Keratinocyte (primary cell): Measurements from ENCODE around the gene MARK1. TPM values are rescaled to one million over a fixed set of nuclear protein-coding genes. Genes with fewer than 3 reads are reported as not detected.

Experiments
- DNase-seq: peaks from one replicate; pipeline ENCODE4 v3.0.0-alpha.2; 2011; ENCODE audit warnings: low read depth, missing footprints, low spot score
- FAIRE-seq: peaks from 2 replicates; lab custom pipeline; 2011; peaks lifted over from hg19 to GRCh38; lab: Jason Lieb, UNC
- H2AFZ ChIP-seq: 2 replicates; pipeline ENCODE4 v1.6.0; 2012; ENCODE audit warnings: low read length, control low read depth, inconsistent platforms; ENCODE audit not compliant: control insufficient read depth
- H3K27ac ChIP-seq: 2 replicates; pipeline ENCODE4 v1.5.1; 2011; ENCODE audit warnings: low read length; ENCODE audit not compliant: control insufficient read depth, insufficient read depth
- H3K27me3 ChIP-seq: 3 replicates; pipeline ENCODE4 v1.6.0; 2011; ENCODE audit warnings: low read length; ENCODE audit not compliant: control insufficient read depth, insufficient read depth; ENCODE audit errors: extremely low read depth
- H3K36me3 ChIP-seq, 2 experiments: 2 replicates in 1 of 2; 3 replicates in 1 of 2; pipeline ENCODE4 v1.5.1; 2011; ENCODE audit warnings: low read length in 2 of 2, mild to moderate bottlenecking in 1 of 2; ENCODE audit not compliant: control insufficient read depth in 2 of 2, insufficient read depth in 2 of 2; ENCODE audit errors: extremely low read depth in 1 of 2
- H3K4me1 ChIP-seq: 3 replicates; pipeline ENCODE4 v1.5.1; 2011; ENCODE audit warnings: low read length; ENCODE audit not compliant: control insufficient read depth, insufficient read depth; ENCODE audit errors: extremely low read depth
- H3K4me2 ChIP-seq: 3 replicates; pipeline ENCODE4 v1.6.0; 2011; ENCODE audit warnings: low read depth, low read length; ENCODE audit not compliant: control insufficient read depth, insufficient read depth; ENCODE audit errors: extremely low read depth
- H3K4me3 ChIP-seq, 3 experiments: fragments of 200-600 bp in 1 of 3; sonication (generic) in 1 of 3; 2 replicates in 2 of 3; 3 replicates in 1 of 3; pipeline ENCODE4 v1.5.1; 2011 to 2016; ENCODE audit warnings: low read length in 3 of 3, mild to moderate bottlenecking in 3 of 3, control low read depth in 2 of 3, inconsistent platforms in 1 of 3, low read depth in 1 of 3, mixed read lengths in 1 of 3, mixed run types in 1 of 3, moderate library complexity in 1 of 3; ENCODE audit not compliant: control insufficient read depth in 2 of 3, insufficient read depth in 2 of 3; ENCODE audit errors: extremely low read depth in 1 of 3
- H3K79me2 ChIP-seq: 2 replicates; pipeline ENCODE4 v1.6.0; 2012; ENCODE audit warnings: low read length; ENCODE audit not compliant: control insufficient read depth, insufficient read depth
- H3K9ac ChIP-seq: 3 replicates; pipeline ENCODE4 v1.6.0; 2011; ENCODE audit warnings: low read length; ENCODE audit not compliant: control insufficient read depth, insufficient read depth; ENCODE audit errors: extremely low read depth
- H3K9me1 ChIP-seq: 3 replicates; pipeline ENCODE4 v1.6.0; 2011; ENCODE audit warnings: low read length; ENCODE audit not compliant: control insufficient read depth, insufficient read depth; ENCODE audit errors: extremely low read depth
- H3K9me3 ChIP-seq: 2 replicates; pipeline ENCODE4 v1.5.1; 2012; ENCODE audit warnings: low read depth, low read length; ENCODE audit not compliant: control insufficient read depth
- H4K20me1 ChIP-seq: 3 replicates; pipeline ENCODE4 v1.6.0; 2011; ENCODE audit warnings: low read length; ENCODE audit not compliant: control insufficient read depth, insufficient read depth; ENCODE audit errors: extremely low read depth
- CTCF ChIP-seq, 3 experiments: IDR thresholded peaks in 1 of 3; conservative IDR thresholded peaks in 1 of 3; optimal IDR thresholded peaks in 1 of 3; 2 replicates in 2 of 3; 3 replicates in 1 of 3; pipeline versions ENCODE3 to v1.5.1; 2011; ENCODE audit warnings: low read length in 3 of 3, mild to moderate bottlenecking in 3 of 3, moderate library complexity in 2 of 3, control low read depth in 1 of 3, inconsistent platforms in 1 of 3; ENCODE audit not compliant: insufficient read depth in 2 of 3; ENCODE audit errors: extremely low read depth in 1 of 3
- EZH2 ChIP-seq: IDR thresholded peaks from one replicate; pipeline ENCODE4 v1.6.1; 2012; ENCODE audit warnings: inconsistent platforms, mild to moderate bottlenecking, low read length, moderate library complexity
- dilution Hi-C: fragments of 300-500 bp; cut with MboI; formaldehyde crosslinking; loops from one replicate; pipeline ENCODE4 v1.7.0; 2020; ENCODE audit warnings: low sequenced_read_pairs; ENCODE audit not compliant: extremely low pct_ligation_motif_present
- polyA plus RNA-seq, 5 experiments: library from polyadenylated mRNA; depleted of rRNA in 3 of 5; stranded (reverse) in 3 of 5; stranded (forward) in 1 of 5; unstranded in 1 of 5; fragments of >200 nt; gene quantifications; 1 replicate in 1 of 5; 2 replicates in 3 of 5; 3 replicates in 1 of 5; pipeline versions ENCODE4 v1.2.1 to v1.2.3, GENCODE V29; 2011 to 2012; ENCODE audit warnings: missing spikeins in 2 of 5, low read depth in 1 of 5, low replicate concordance in 1 of 5

MARK1 gene
- polyA plus RNA-seq, 1 donor (not counting 4 experiments of a cell fraction or from before 2014, with no cell fraction given): 8.4 TPM

GRCh38 chr1:220577926-220578325 lies 50.0 kb downstream of the MARK1 start:
- no peak overlapping the region for H3K9ac ChIP-seq
- peaks cover 0 to 3% of the 10 kb centered on the region in 2 experiments for H3K36me3 ChIP-seq
- no peaks in the 10 kb centered on the region for H4K20me1 ChIP-seq
- no peak overlapping the region for H3K27ac ChIP-seq
- H3K9me1 ChIP-seq: no peaks in the 10 kb centered on the region
- H3K4me1 ChIP-seq: peaks cover 9% of the 10 kb centered on the region
- no peak for DNase-seq
- H3K27me3 ChIP-seq: no peaks in the 10 kb centered on the region
- no peak for FAIRE-seq
- peaks cover 5% of the 10 kb centered on the region for H3K9me3 ChIP-seq
- TF ChIP-seq CTCF (optimal IDR thresholded peaks at IDR 0.05 in 1 of 3, IDR thresholded peaks at IDR 0.05 in 1 of 3, conservative IDR thresholded peaks at IDR 0.05 in 1 of 3; ENCODE audit: extremely low read depth in 1 of 3, insufficient read depth in 2 of 3, low read length in 3 of 3): no peak
- TF ChIP-seq EZH2: no peak
- no peak overlapping the region for H3K4me3 ChIP-seq
- H2AFZ ChIP-seq: no peak overlapping the region
- dilution Hi-C loops: no loop called here
- no peak overlapping the region for H3K4me2 ChIP-seq
- H3K79me2 ChIP-seq: peaks cover 7% of the 10 kb centered on the region

GRCh38 chr1:220579317-220579716 lies 51.4 kb downstream of the MARK1 start:
- Histone ChIP-seq H3K9ac (no peak overlapping the region), H4K20me1 (no peaks in the 10 kb centered on the region), H3K9me1 (no peaks in the 10 kb centered on the region), H3K9me3 (peaks cover 2% of the 10 kb centered on the region), H3K27me3 (no peaks in the 10 kb centered on the region), H3K4me1 (peaks cover 9% of the 10 kb centered on the region), H3K36me3 (peaks cover 0 to 3% of the 10 kb centered on the region in 2 experiments), H3K4me3 (no peak overlapping the region), H3K4me2 (no peak overlapping the region), H3K27ac (peak overlapping the region; percentile 10), H3K79me2 (peaks cover 7% of the 10 kb centered on the region), H2AFZ (no peak overlapping the region)
- no peak for TF ChIP-seq CTCF (optimal IDR thresholded peaks at IDR 0.05 in 1 of 3, IDR thresholded peaks at IDR 0.05 in 1 of 3, conservative IDR thresholded peaks at IDR 0.05 in 1 of 3; ENCODE audit: extremely low read depth in 1 of 3, insufficient read depth in 2 of 3, low read length in 3 of 3)
- TF ChIP-seq EZH2: no peak
- FAIRE-seq: peak; percentile 65
- DNase-seq: peak; percentile 9
- dilution Hi-C loops: no loop called here
